Stimulated activated CD4-positive, alpha-beta T cell treated with anti-CD3 and anti-CD28 coated beads, TNF-alpha, amount 100 ng/mL, for 48 hours (primary cell): ENCODE data around the gene CAPN5.

ENCODE experiments used
- DNase-seq, 3 donors: peaks; one replicate each; pipeline ENCODE4 v3.0.0-alpha.2; 2020; ENCODE audit warnings: low read depth in 3 of 3

Gene CAPN5

DNA sequence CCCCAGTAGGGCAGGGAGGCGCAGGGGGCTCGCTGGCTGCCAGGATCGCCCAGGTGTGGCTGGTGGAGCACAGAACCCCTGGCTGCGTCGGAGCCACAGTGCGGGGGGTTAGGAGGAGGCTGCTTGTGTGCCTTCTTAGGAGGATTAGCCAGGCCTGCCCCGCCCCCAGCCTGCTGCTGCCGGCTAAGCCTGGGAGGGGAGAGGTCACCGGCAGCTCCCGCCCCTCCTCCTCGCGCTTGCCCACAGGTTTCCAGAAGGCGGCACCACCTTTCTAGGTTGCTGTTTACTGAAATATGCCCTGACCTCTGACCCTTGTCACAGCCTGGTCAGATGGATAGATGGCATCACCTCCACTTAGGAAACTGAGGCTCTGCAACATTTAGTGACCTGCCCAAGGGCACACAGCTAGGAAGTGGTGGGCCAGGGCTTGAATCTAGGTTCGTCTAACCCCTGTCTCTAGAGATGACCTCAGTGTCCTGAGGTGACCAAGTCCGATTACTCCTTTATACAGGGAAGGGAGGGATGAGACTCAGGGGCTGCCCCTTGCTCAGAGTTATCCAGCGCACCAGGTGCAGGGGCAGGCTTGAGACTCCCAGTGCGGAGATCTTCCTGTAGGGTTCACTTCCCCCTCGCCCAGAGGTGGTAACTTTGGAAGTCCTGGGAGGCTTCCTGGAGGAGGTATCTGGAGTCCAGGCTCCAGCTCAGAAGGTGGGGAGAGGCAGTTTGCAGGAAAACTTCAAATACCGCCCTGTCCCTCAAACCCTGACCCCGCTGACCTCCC, 105.3 kb downstream of the CAPN5 start:
- DNase-seq: no peak

DNA sequence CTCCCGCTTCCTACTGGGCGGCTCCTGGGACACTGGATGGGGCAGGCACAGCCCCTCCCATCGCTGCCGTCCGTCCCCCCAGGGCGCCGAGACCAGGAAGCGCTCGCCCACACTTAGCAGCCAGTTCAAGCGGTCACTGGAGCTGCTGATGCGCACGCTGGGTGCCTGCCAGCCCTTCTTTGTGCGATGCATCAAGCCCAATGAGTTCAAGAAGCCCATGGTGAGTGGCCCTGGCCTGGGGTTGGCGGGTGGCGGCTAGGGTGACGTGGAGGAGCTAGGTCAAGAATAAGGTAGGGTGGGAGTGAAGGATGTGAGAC, 105.9 kb downstream of the CAPN5 start:
- no peak for DNase-seq

GRCh38 chr11:77173494-77173893, 106.7 kb downstream of the CAPN5 start:
- no peak for DNase-seq

DNA sequence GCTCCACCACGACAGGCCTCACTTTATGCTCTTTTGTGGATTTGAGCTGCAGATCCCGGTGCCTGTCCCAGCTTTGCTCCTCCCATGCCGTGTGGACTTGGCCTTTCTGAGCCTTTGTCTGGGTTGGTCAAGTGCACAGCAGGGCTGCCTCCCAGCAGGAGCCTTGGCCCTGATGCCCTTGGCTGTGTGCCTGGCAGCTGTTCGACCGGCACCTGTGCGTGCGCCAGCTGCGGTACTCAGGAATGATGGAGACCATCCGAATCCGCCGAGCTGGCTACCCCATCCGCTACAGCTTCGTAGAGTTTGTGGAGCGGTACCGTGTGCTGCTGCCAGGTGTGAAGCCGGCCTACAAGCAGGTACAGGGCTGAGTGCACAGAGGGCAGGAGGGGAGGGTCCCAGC, 107.8 kb downstream of the CAPN5 start:
- DNase-seq: no peak

DNA sequence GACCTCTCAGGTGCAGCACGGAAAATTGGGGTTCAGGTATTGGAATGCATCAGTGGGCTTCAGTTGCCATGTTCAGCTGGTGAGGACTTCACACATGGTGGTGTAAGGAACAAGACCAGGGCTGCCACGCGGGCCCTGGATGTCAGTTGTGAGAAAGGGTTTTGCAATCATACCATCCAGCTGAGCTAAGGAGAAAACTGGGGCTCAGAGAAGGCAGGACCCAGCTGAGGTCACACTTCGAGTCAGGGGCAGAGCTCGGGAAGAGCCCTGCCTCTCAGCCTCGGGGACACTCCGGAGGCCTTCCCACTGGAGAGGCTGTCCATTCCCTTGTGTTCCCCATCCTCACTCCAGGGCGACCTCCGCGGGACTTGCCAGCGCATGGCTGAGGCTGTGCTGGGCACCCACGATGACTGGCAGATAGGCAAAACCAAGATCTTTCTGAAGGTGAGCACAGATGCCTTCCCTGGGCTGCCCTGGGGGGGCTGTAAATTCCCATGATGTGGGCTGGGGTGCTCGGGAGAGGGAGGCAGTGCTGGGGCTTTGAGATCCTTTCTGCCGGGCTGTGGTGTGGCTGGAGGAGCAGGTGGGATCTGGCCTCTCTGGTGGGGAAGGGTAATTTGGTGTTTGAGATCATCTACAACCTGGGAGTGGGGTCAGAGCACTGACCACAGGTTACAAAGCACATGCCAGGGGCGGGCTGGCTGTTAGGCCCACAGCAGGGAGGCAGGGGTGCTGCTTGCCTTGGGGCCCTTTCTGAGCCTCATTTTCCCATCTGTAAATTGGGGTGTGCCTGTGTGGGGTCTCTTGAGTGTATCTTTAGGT, 108.5 kb downstream of the CAPN5 start:
- DNase-seq: no peak
